KBM-7 (cell line): ENCODE results near the gene XPA.

ENCODE experiments used
- DNase-seq: peaks from one replicate; pipeline ENCODE4 v3.0.0-alpha.2; 2015
- in situ Hi-C: fragments of 300-500 bp; cut with MboI; formaldehyde crosslinking; loops from 2 replicates; pipeline ENCODE4 v1.14.3; 2020; ENCODE audit warnings: low sequenced_read_pairs, low pct_unique_long_range_greater_than_20kb, mixed read lengths

Gene XPA

GRCh38 chr9:97666907-97667686 is 30.0 kb downstream of the XPA start:
- DNase-seq = peak; percentile 55
- in situ Hi-C loops = no loop called here

- in situ Hi-C loops = no loop called here
- DNase-seq = no peak
Observed at GRCh38 chr9:97665742-97666141, 31.4 kb downstream of the XPA start.

GRCh38 chr9:97660847-97661246 is 36.3 kb downstream of the XPA start:
- in situ Hi-C loops = no loop called here
- no peak for DNase-seq

GRCh38 chr9:97660340-97660739 is 36.8 kb downstream of the XPA start:
- peak; percentile 44 for DNase-seq
- in situ Hi-C loops = no loop called here

- in situ Hi-C loops = no loop called here
- no peak for DNase-seq
Observed at GRCh38 chr9:97659771-97660170, 37.4 kb downstream of the XPA start.

DNA sequence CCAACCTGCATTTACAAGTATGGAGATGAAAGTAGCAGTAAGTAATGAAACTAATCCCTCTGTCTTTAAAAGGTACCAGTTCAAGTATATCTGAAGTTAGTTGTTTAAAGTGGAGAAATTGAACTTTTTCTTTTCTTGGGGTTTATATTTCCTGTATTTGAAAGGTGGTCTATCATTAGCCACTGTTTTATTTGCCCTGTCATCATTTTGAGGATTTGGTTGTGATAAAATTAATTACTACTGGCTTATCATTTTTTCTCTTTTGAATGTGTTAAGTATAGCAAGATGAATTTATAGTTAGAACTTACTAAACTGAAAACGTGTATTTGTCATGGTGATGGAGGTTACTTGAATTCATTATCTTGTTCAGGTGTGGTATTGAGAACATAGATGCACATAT is 38.4 kb downstream of the XPA start:
- DNase-seq = no peak
- in situ Hi-C loops = no loop called here

DNA sequence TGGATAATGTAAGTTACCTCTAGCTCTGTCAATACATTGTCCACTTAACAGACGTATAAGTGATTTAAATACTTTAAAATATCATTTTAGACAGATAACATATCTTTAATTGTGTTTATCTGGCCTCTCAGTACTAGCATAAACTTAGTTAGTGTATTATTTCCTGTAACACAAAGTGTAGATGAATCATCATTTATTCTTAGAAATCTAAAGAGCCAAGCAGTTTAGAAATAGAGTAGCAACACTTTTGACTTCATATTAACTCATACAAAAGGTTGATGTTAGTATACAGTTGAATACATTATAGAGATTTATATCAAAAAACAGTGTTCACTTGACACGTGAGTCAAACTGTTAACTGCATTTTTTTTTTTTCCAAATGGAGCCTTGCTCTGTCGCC is 45.5 kb downstream of the XPA start:
- in situ Hi-C loops = no loop called here
- no peak for DNase-seq

DNA sequence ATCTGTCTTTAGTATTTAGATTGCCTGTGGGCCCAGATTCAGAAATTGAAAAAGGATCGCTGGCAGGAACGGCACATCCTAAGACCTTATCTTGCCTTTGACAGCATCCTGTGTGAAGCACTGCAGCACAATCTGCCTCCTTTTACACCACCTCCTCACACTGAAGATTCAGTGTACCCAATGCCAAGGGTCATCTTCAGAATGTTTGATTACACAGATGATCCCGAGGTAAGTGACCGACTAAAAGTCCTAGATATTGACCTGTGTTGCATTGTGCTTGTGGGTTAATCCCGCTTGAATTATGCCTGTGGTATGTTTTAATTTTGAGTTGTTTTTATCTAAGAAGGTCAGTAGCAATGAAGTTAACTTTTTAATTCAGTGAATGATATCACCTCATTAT is 49.1 kb downstream of the XPA start:
- in situ Hi-C loops = no loop called here

DNA sequence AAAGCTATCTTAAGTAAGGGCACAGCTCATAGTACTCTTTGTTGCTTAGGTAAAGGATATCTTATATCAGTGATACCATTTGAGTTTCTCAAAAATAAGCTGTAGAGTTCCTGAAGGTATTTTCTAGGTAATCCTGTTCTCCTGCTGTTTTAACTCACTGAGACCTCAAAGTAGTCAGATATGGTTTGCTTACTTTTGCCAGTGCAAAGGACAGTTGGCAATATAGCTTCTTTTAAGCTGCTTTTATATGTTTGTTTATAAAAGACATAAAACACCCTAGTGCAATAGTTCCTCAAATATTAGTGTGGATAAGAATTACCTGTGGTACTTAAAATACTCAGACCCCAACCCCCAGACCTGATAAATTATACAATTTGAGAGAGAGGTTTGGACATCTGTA is 51.4 kb downstream of the XPA start:
- in situ Hi-C loops = no loop called here
- DNase-seq = no peak

More for the DNA sequence above, 49.1 kb downstream of the XPA start:
- DNase-seq = no peak

DNA sequence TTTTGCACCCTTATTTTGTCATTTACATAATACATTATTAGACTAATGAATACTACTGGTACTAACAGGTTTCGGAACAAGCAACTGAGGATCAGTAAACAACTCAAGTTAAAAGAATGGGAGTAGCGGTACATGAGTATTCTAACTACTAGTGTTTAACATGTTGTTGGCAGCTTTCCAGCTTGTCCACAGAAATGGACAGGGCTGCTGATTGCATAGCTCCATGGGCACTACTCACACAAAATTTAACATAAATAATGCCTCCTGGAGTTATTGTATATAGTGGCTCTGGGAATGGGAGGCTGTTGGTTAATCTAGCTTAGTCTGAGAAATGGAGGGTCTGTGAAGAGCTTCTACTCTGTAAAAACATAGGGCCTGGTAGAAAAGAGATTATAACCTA is 56.8 kb downstream of the XPA start:
- no peak for DNase-seq
- in situ Hi-C loops = no loop called here

DNA sequence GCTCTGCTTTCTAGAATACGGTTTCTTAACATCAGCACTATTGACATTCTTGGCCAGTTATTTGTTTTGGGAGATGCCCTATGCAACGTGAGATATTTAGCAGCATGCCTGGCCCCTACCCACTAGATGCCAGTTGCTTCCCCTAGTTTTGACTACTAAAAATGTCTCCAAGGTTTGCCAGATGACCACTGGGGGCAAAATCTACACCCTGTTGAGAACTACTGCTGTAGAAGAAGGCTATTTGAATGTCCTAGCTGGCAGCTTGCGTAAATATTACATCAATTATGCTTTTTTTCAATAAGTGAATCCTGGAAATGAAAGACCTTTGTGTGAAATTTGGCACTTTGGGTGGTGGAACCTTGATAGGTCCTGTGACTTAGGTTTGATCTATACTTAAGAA is 58.5 kb downstream of the XPA start:
- DNase-seq = peak; percentile 15
- in situ Hi-C loops = no loop called here

GRCh38 chr9:97636903-97637302 is 60.2 kb downstream of the XPA start:
- in situ Hi-C loops = no loop called here
- DNase-seq = peak; percentile 32

DNA sequence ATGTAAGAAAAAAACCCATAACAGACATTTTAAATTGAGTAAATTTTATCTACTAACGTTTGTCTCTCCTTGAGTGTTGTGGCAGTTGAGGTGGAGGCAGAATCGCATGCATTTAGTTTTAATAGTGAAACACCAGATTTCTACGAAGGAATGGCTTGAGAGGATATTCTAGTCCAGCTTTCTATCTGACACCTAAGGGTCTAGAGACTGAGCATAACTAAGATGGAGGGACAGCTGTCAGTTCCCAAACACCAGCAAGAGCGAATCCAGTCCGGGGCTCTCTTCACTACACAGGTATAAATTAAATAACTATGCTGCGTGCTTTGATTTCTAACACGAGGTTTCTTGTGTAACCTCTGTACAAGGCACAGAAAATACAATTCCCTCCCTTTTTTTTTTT is 62.1 kb downstream of the XPA start:
- DNase-seq = no peak
- in situ Hi-C loops = no loop called here

DNA sequence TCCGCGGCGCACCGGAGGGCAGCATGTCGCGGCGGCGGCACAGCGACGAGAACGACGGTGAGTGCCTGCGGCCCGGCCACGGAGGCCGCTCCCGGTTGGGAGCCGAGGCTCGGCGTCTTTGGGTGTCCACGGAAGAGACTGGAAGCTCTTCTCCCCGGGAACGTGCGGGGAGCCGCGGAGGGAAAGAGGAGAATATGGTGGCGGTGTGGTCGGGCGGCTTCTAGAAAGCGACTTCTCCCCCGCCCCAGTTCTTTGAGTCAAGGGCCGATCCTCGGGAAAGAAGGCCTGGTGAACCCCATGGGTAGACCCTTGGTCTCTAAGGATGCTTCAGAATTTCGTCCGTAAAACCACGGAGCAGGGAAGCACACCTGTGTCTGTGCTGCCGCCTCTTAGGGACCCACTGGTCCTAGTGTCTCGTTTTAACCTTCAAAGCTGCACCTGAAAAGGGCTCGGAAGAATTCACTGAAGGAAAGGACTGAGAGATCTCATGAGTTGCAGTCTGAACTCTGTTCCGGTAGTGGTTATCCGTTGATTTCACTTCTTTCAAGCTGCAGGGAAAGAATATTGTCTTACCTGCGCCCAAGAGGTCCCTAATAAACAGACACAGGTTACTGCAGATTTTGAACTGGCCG is 63.2 kb downstream of the XPA start:
- in situ Hi-C loops = no loop called here
- no peak for DNase-seq

DNA sequence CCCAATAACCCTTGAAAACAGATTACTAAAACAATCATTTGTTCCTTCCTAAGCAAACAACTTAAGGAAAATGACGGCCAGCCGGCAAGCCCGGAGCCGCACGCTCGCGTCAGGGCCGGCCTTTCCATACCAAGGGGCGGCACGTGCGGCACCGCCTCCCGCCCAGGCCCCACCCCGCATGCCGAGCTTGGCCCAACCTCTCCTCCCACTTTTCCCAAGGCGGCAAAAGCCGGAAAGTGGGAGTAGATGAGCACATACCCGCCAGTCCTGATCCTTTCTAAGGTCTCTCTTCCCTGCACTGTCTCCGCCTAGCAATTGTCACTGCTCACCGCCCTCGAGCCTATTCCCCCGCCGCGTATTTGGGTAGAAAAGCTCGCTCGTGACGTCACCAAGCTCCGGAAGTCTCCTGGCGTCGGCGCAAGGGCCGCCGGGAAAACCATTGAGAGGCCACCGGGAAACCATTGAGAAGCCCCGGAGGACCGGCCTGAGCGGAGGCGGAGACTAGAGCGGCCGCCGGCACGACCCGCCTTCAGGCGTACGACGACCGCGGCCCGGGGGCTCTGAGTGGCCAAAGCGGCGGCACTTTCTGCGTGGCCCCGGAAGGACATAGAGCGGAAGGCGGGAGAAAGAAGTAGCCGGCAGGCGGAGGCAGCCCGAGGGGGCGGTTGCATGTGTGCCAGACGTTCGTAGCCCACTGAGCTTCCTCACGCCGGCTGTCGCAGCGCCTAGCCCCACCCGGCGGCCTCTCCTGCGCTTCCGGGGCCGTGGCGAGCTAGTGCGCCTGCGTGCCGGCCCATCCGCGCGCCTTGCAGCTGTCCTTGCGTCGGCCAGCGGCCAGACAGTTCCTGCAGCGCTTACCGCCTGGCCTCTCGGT is 63.9 kb downstream of the XPA start, which contains the start of the genes NCBP1 and TSTD2:
Gene NCBP1, plus strand, starts transcription at position 837 of the 874 bp plus-strand sequence. CDS start 61 bp downstream, outside the sequence.
Gene TSTD2, minus strand, starts transcription at position 384 of the 874 bp plus-strand sequence. CDS start 5,806 bp downstream, outside the sequence.
- DNase-seq = peak; percentile 98
- in situ Hi-C loops = no loop called here

GRCh38 chr9:97632248-97632984 is 64.7 kb downstream of the XPA start:
- in situ Hi-C loops = no loop called here
- no peak for DNase-seq

- no peak for DNase-seq
- in situ Hi-C loops = no loop called here
Observed at GRCh38 chr9:97630591-97630990, 66.5 kb downstream of the XPA start.

DNA sequence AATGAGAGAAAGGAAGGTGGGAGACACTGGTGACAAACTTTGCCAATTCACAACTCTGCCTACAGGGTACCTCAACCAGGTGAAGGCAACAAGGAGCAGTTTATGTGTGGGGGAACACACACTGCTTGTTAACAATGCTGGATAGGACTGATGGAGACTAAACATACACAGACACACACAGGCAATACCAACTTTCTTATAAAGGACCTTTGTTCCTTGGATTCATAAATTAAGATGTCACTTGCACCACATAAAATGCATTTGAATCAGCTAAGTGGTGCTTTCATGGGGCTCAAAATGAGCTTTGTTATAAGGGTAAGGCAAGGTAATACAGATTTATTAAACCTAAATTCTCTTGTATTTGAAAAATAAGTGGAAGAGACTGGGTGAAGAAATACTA is 68.0 kb downstream of the XPA start:
- in situ Hi-C loops = no loop called here
- no peak for DNase-seq

- DNase-seq = no peak
- in situ Hi-C loops = no loop called here
Observed at GRCh38 chr9:97628668-97629067, 68.5 kb downstream of the XPA start.
